GM23338 (cell line): ENCODE results near the gene C11orf54.
A peak's percentile ranks its signal among the peaks of the same experiment; 100 is the strongest.

Experiments
- CREB1 ChIP-seq: fragments of 250-450 bp; sonication (Bioruptor Pico); IDR thresholded peaks from 2 replicates; pipeline ENCODE4 v1.5.0; 2020; ENCODE audit warnings: low read depth, mild to moderate bottlenecking, moderate library complexity
- CTCF ChIP-seq, 2 experiments: fragments of 200-600 bp in 1 of 2; sonication (generic) in 1 of 2; conservative IDR thresholded peaks; 2 replicates each; pipeline versions ENCODE4 v1.5.1 to v1.6.1; 2016 to 2017; ENCODE audit warnings: antibody characterized with exemption in 2 of 2, low read depth in 2 of 2, mild to moderate bottlenecking in 2 of 2, moderate library complexity in 1 of 2
- ETS1 ChIP-seq: IDR thresholded peaks from 2 replicates; pipeline ENCODE4 v1.6.1; 2016; ENCODE audit warnings: antibody characterized with exemption
- EZH2 ChIP-seq: fragments of 200-600 bp; sonication (generic); IDR thresholded peaks from one replicate; pipeline ENCODE4 v1.8.0; 2017; ENCODE audit warnings: antibody characterized with exemption, mild to moderate bottlenecking, low read depth; ENCODE audit not compliant: unreplicated experiment
- EZH2phosphoT487 ChIP-seq: fragments of 200-600 bp; sonication (generic); IDR thresholded peaks from one replicate; pipeline ENCODE4 v1.8.1; 2018; ENCODE audit warnings: antibody characterized with exemption; ENCODE audit not compliant: unreplicated experiment
- JUNB ChIP-seq: IDR thresholded peaks from one replicate; pipeline ENCODE4 v1.6.1; 2016; ENCODE audit warnings: antibody characterized with exemption; ENCODE audit not compliant: unreplicated experiment
- NANOG ChIP-seq: IDR thresholded peaks from 2 replicates; pipeline ENCODE4 v1.6.1; 2016; ENCODE audit warnings: antibody characterized with exemption, borderline replicate concordance
- POLR2AphosphoS5 ChIP-seq: IDR thresholded peaks from 2 replicates; pipeline ENCODE4 v1.6.1; 2016; ENCODE audit warnings: antibody characterized with exemption, low read depth
- REST ChIP-seq: IDR thresholded peaks from one replicate; pipeline ENCODE4 v1.6.1; 2018; ENCODE audit warnings: antibody characterized with exemption; ENCODE audit not compliant: unreplicated experiment
- STAT1 ChIP-seq: IDR thresholded peaks from one replicate; pipeline ENCODE4 v1.6.1; 2016; ENCODE audit warnings: antibody characterized with exemption; ENCODE audit not compliant: unreplicated experiment
- ZNF114 ChIP-seq: fragments of 250-450 bp; sonication (Bioruptor Pico); IDR thresholded peaks from 2 replicates; pipeline ENCODE4 v1.5.0; 2020; ENCODE audit warnings: mild to moderate bottlenecking, moderate library complexity
- ZNF331 ChIP-seq: fragments of 250-450 bp; sonication (Bioruptor Pico); IDR thresholded peaks from 2 replicates; pipeline ENCODE4 v1.5.0; 2020; ENCODE audit warnings: low read depth, mild to moderate bottlenecking, moderate library complexity
- ZNF462 ChIP-seq: fragments of 250-450 bp; sonication (Bioruptor Pico); IDR thresholded peaks from 2 replicates; pipeline ENCODE4 v1.5.0; 2020; ENCODE audit warnings: mild to moderate bottlenecking, moderate library complexity

- peak; percentile 71 to 79 for TF ChIP-seq CTCF (conservative IDR thresholded peaks at IDR 0.05; ENCODE audit: low read depth in 2 of 2)
- TF ChIP-seq JUNB: no peak
- no peak for TF ChIP-seq POLR2AphosphoS5
- no peak for TF ChIP-seq ETS1
- TF ChIP-seq EZH2: no peak
- TF ChIP-seq REST: no peak
- TF ChIP-seq EZH2phosphoT487: no peak
- TF ChIP-seq STAT1: no peak
- no peak for TF ChIP-seq CREB1 (CRISPR knock-in tag)
- no peak for TF ChIP-seq ZNF331
- TF ChIP-seq ZNF114 (CRISPR knock-in tag): no peak
- TF ChIP-seq ZNF462 (CRISPR knock-in tag): no peak
- no peak for TF ChIP-seq NANOG
These were observed 33.8 kb downstream of the C11orf54 start for GRCh38 chr11:93775289-93775688.
